SK-N-SH (cell line): Measurements from ENCODE around the gene BRAF. TPM values are rescaled to one million over a fixed set of nuclear protein-coding genes. Genes with fewer than 3 reads are reported as not detected.
A peak's percentile ranks its signal among the peaks of the same experiment; 100 is the strongest.

Experiments used
- CTCF ChIA-PET: fragments of 300-600, 350-600 bp; formaldehyde crosslinking; extraction: SDS; loops from one replicate; lab custom pipeline; 2021; lab: Yijun Ruan, JAX
- POLR2A ChIA-PET: fragments of 350-600 bp; sonication (Branson Sonifier 250); formaldehyde crosslinking; extraction: SDS; loops from one replicate; lab custom pipeline; 2020; ENCODE audit warnings: antibody characterized with exemption, inconsistent platforms; lab: Yijun Ruan, JAX
- DNase-seq: peaks from one replicate; pipeline ENCODE4 v3.0.0; 2012
- H2AFZ ChIP-seq: fragments of 200-600 bp; sonication (generic); 2 replicates; pipeline ENCODE4 v1.8.1; 2016; ENCODE audit warnings: antibody characterized with exemption, mild to moderate bottlenecking, low read depth
- H3F3A ChIP-seq: fragments of 200-600 bp; sonication (generic); replicated peaks from 2 replicates; pipeline ENCODE3; 2016; ENCODE audit warnings: antibody characterized with exemption, mild to moderate bottlenecking; ENCODE audit not compliant: insufficient read depth
- H3K27ac ChIP-seq, 2 experiments: fragments of 200-500 bp in 1 of 2; fragments of 200-600 bp in 1 of 2; sonication (Bioruptor generic) in 1 of 2; sonication (generic), shearing (Covaris generic) in 1 of 2; 2 replicates each; pipeline versions ENCODE4 v1.5.1 to v1.6.1; 2014 to 2016; ENCODE audit warnings: low read depth in 2 of 2, inconsistent platforms in 1 of 2, low read length in 1 of 2, mild to moderate bottlenecking in 1 of 2, mixed read lengths in 1 of 2
- H3K27me3 ChIP-seq: fragments of 200-600 bp; sonication (generic), shearing (Covaris generic); 2 replicates; pipeline ENCODE4 v1.6.1; 2016; ENCODE audit warnings: mixed run types; ENCODE audit not compliant: insufficient read depth
- H3K36me3 ChIP-seq, 2 experiments: fragments of 200-500 bp in 1 of 2; fragments of 200-600 bp in 1 of 2; sonication (Bioruptor generic) in 1 of 2; sonication (generic) in 1 of 2; replicated peaks in 1 of 2; 2 replicates each; pipeline versions ENCODE3 to v1.5.1; 2014 to 2016; ENCODE audit warnings: low read length in 1 of 2, mild to moderate bottlenecking in 1 of 2; ENCODE audit not compliant: insufficient read depth in 2 of 2, control insufficient read depth in 1 of 2
- H3K4me1 ChIP-seq, 2 experiments: fragments of 200-500 bp in 1 of 2; fragments of 200-600 bp in 1 of 2; sonication (Bioruptor generic) in 1 of 2; sonication (generic), shearing (Covaris generic) in 1 of 2; 2 replicates each; pipeline versions ENCODE4 v1.5.1 to v1.6.1; 2014 to 2016; ENCODE audit warnings: low read depth in 1 of 2, low read length in 1 of 2, mixed run types in 1 of 2; ENCODE audit not compliant: insufficient read depth in 2 of 2, control insufficient read depth in 1 of 2
- H3K4me2 ChIP-seq: fragments of 200-600 bp; sonication (generic), shearing (Covaris generic); 2 replicates; pipeline ENCODE4 v1.6.1; 2017; ENCODE audit warnings: mixed run types
- H3K4me3 ChIP-seq, 2 experiments: fragments of 200-500 bp in 1 of 2; fragments of 200-600 bp in 1 of 2; sonication (Bioruptor generic) in 1 of 2; sonication (generic), shearing (Covaris generic) in 1 of 2; 2 replicates each; pipeline versions ENCODE4 v1.5.1 to v1.8.1; 2014 to 2016; ENCODE audit warnings: low read depth in 2 of 2, inconsistent platforms in 1 of 2, low read length in 1 of 2, mild to moderate bottlenecking in 1 of 2, mixed read lengths in 1 of 2, moderate library complexity in 1 of 2
- H3K79me2 ChIP-seq: fragments of 200-600 bp; sonication (generic); 2 replicates; pipeline ENCODE4 v1.8.1; 2017; ENCODE audit warnings: mild to moderate bottlenecking; ENCODE audit not compliant: insufficient read depth
- H3K9ac ChIP-seq: fragments of 200-600 bp; sonication (generic); 2 replicates; pipeline ENCODE4 v1.6.1; 2017; ENCODE audit warnings: mixed run types
- H3K9me2 ChIP-seq: fragments of 200-600 bp; sonication (generic); 2 replicates; pipeline ENCODE4 v1.6.1; 2017; ENCODE audit warnings: mixed run types
- H3K9me3 ChIP-seq: fragments of 200-600 bp; sonication (generic); 2 replicates; pipeline ENCODE4 v1.6.1; 2017; ENCODE audit warnings: mixed run types, mild to moderate bottlenecking, moderate library complexity
- H4K20me1 ChIP-seq: fragments of 200-600 bp; sonication (generic); 2 replicates; pipeline ENCODE4 v1.6.1; 2017; ENCODE audit warnings: mild to moderate bottlenecking, mixed run types; ENCODE audit not compliant: insufficient read depth
- CTCF ChIP-seq: fragments of 200-600 bp; sonication (generic); IDR thresholded peaks from 2 replicates; pipeline ENCODE4 v1.6.1; 2017; ENCODE audit warnings: antibody characterized with exemption, mild to moderate bottlenecking, moderate library complexity
- ELF1 ChIP-seq: IDR thresholded peaks from 2 replicates; pipeline ENCODE4 v1.4.0; 2012
- EP300 ChIP-seq, 2 experiments: IDR thresholded peaks; 2 replicates each; pipeline versions ENCODE4 v1.4.0 to v1.6.1; 2012; ENCODE audit warnings: borderline replicate concordance in 1 of 2, low read depth in 1 of 2, low read length in 1 of 2
- FOXJ3 ChIP-seq: sonication (generic); formaldehyde crosslinking; IDR thresholded peaks from 2 replicates; pipeline ENCODE4 v1.5.1; 2020; ENCODE audit warnings: mild to moderate bottlenecking, missing genetic modification reagents
- MEF2A ChIP-seq: IDR thresholded peaks from 2 replicates; pipeline ENCODE4 v1.4.0; 2012; ENCODE audit warnings: low read depth, borderline replicate concordance
- NFIC ChIP-seq: IDR thresholded peaks from 2 replicates; pipeline ENCODE4 v1.4.0; 2012; ENCODE audit warnings: borderline replicate concordance
- PBX3 ChIP-seq: IDR thresholded peaks from 2 replicates; pipeline ENCODE4; 2012
- RFX5 ChIP-seq: IDR thresholded peaks from 2 replicates; pipeline ENCODE4 v1.6.1; 2012; ENCODE audit warnings: mild to moderate bottlenecking, improper control_type of control experiment, low read length
- SMC3 ChIP-seq: IDR thresholded peaks from 2 replicates; pipeline ENCODE4 v1.6.1; 2012; ENCODE audit warnings: low read depth, low read length, improper control_type of control experiment
- TAF1 ChIP-seq: IDR thresholded peaks from 2 replicates; pipeline ENCODE4 v1.6.1; 2012; ENCODE audit warnings: low read depth, mild to moderate bottlenecking, low read length, moderate library complexity, borderline replicate concordance
- TCF12 ChIP-seq: IDR thresholded peaks from 2 replicates; pipeline ENCODE4 v1.4.0; 2012
- YY1 ChIP-seq: IDR thresholded peaks from 2 replicates; pipeline ENCODE4 v1.4.0; 2012; ENCODE audit warnings: low read depth, mild to moderate bottlenecking
- WGBS: methylation state at CpG from one replicate; pipeline ENCODE4 v1.1.6; 2017; ENCODE audit warnings: low lambda C conversion rate; 5-methylcytosine and 5-hydroxymethylcytosine counted together
- polyA plus RNA-seq, 3 experiments: library from polyadenylated mRNA; depleted of rRNA; stranded (reverse); fragments of >200 nt; gene quantifications; 2 replicates each; pipeline ENCODE4 v1.2.3, GENCODE V29; 2012

Gene BRAF
- polyA plus RNA-seq, 1 of the 3 experiments (the other 2 are of a cell fraction), result 5.2 TPM

GRCh38 chr7:140863867-140864266 is 60.9 kb downstream of the BRAF start (continued):
- no peak for TF ChIP-seq CTCF
- TF ChIP-seq RFX5, result no peak
- TF ChIP-seq PBX3, result no peak
- no peak for TF ChIP-seq ELF1

- POLR2A ChIA-PET, result no interaction called here
Measured at GRCh38 chr7:140863184-140863583, 61.5 kb downstream of the BRAF start.

GRCh38 chr7:140857048-140857447 is 67.7 kb downstream of the BRAF start:
- H3K9ac ChIP-seq, result no peak overlapping the region
- no peaks in the 10 kb centered on the region for H3K27me3 ChIP-seq
- POLR2A ChIA-PET, result no interaction called here
- no peaks in the 10 kb centered on the region for H3K9me2 ChIP-seq
- 62% methylated on average over 2 of the region's 2 CpGs for WGBS
- H3F3A ChIP-seq, result no peaks in the 10 kb centered on the region
- peaks cover 83% of the 10 kb centered on the region for H3K79me2 ChIP-seq
- H3K4me3 ChIP-seq, result no peak overlapping the region
- TF ChIP-seq NFIC (peak; percentile 30; the same call in 1 of the 2 replicates), EP300 (IDR thresholded peaks at IDR 0.05; ENCODE audit: borderline replicate concordance in 1 of 2, low read depth in 1 of 2, low read length in 1 of 2) (no peak)
- peaks cover 0 to 6% of the 10 kb centered on the region in 2 experiments; a peak in 1 of 4 replicates for H3K4me1 ChIP-seq
- H3K27ac ChIP-seq, result no peak overlapping the region
- no peaks in the 10 kb centered on the region for H3K36me3 ChIP-seq
- H3K9me3 ChIP-seq, result no peaks in the 10 kb centered on the region
- CTCF ChIA-PET, result interaction anchor here (0.6 to 1.1 kb wide), 2 partner anchors 9 to 46 kb away, joined by 3 read pairs; no protein-coding TSS in a partner anchor
- no peak overlapping the region for H2AFZ ChIP-seq
- no peak overlapping the region for H3K4me2 ChIP-seq
- no peak for DNase-seq
- H4K20me1 ChIP-seq, result peaks cover 44% of the 10 kb centered on the region

More at GRCh38 chr7:140863184-140863583, 61.5 kb downstream of the BRAF start:
- Histone ChIP-seq H3K4me3 (no peak overlapping the region), H3K4me2 (no peak overlapping the region), H2AFZ (no peak overlapping the region), H3K27ac (no peak overlapping the region), H3K27me3 (no peaks in the 10 kb centered on the region), H3K4me1 (no peaks in the 10 kb centered on the region; a peak in 1 of 4 replicates), H3K79me2 (peaks cover 94% of the 10 kb centered on the region), H4K20me1 (peaks cover 42% of the 10 kb centered on the region), H3K9me2 (no peaks in the 10 kb centered on the region), H3K9me3 (no peaks in the 10 kb centered on the region), H3F3A (no peaks in the 10 kb centered on the region), H3K9ac (no peak overlapping the region), H3K36me3 (no peaks in the 10 kb centered on the region)
- CTCF ChIA-PET, result no interaction called here
- 94% methylated on average over 2 of the region's 2 CpGs for WGBS
- TF ChIP-seq RFX5 (no peak), MEF2A (no peak), YY1 (no peak), PBX3 (no peak), TAF1 (no peak), FOXJ3 (CRISPR knock-in tag) (no peak), SMC3 (no peak), TCF12 (no peak)
- no peak for DNase-seq
